ENCODE measurements around the gene ISG20L2.

DNA sequence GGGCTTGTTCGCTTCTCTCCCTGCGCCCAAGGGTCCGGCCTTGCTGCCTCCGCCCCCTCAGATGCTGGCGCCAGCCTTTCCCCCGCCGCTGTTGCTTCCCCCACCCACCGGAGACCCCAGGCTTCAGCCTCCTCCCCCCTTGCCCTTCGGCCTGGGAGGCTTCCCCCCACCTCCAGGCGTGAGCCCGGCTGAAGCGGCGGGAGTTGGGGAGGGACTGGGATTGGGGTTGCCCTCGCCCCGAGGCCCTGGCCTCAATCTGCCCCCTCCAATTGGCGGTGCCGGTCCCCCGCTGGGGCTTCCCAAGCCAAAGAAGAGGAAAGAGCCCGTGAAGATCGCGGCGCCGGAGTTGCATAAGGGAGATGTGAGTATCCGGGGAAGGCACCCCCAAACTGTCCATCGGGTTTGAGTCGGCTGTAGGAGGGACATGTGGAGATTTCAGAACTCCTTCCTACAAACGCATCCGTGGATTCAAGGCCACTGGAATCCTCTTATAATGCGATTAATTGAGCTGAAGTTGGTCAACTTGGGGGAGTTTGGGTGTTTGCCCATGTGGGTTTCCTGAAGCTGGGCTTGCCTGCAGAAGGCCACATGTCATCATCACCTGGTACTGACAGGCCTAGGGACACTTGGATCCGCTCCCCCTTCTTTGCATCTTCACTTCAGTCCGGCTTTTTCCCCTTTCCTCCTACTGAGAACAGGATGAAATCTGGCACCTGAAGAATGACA lies 39.5 kb upstream of the ISG20L2 start:
- no peak for TF ChIP-seq EZH2 (IDR thresholded peaks at IDR 0.05; ENCODE audit: borderline replicate concordance, low read length)
- TF ChIP-seq, protein P1, sequence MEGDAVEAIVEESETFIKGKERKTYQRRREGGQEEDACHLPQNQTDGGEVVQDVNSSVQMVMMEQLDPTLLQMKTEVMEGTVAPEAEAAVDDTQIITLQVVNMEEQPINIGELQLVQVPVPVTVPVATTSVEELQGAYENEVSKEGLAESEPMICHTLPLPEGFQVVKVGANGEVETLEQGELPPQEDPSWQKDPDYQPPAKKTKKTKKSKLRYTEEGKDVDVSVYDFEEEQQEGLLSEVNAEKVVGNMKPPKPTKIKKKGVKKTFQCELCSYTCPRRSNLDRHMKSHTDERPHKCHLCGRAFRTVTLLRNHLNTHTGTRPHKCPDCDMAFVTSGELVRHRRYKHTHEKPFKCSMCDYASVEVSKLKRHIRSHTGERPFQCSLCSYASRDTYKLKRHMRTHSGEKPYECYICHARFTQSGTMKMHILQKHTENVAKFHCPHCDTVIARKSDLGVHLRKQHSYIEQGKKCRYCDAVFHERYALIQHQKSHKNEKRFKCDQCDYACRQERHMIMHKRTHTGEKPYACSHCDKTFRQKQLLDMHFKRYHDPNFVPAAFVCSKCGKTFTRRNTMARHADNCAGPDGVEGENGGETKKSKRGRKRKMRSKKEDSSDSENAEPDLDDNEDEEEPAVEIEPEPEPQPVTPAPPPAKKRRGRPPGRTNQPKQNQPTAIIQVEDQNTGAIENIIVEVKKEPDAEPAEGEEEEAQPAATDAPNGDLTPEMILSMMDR (conservative IDR thresholded peaks at IDR 0.05 in 1 of 2, IDR thresholded peaks at IDR 0.05 in 1 of 2; ENCODE audit: extremely low read depth in 1 of 2, insufficient read depth in 1 of 2, low read depth in 1 of 2, low read length in 2 of 2): no peak
